HG02885 (cell line): ENCODE results near the gene LRIG1.
A peak's percentile ranks its signal among the peaks of the same experiment; 100 is the strongest.

Source experiments
- ATAC-seq: cut with Tn5 transposase; IDR thresholded peaks from one replicate; pipeline ENCODE4 v1.9.1; 2021; ENCODE audit warnings: mild to moderate bottlenecking; ENCODE audit not compliant: unreplicated experiment, poor library complexity

The LRIG1 gene

DNA sequence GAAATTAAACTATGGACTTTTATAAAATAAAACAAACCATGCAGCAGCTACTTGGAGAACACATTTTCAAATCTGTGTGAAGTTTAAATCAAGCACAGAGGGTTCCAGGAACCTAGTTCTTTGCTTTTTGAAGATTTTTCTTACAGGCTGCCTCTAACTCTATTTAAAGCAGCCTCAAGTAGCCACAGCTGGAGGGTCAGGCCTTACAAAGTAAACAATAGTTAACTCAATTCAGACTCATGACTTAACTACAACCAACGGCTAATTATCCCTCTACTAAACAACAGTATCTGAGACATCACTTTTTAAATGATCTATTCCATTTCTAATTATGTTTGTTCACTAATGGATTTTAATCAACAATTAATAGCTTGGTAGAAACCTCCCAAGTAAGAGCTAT lies 9.8 kb downstream of the LRIG1 start:
- no peak for ATAC-seq

DNA sequence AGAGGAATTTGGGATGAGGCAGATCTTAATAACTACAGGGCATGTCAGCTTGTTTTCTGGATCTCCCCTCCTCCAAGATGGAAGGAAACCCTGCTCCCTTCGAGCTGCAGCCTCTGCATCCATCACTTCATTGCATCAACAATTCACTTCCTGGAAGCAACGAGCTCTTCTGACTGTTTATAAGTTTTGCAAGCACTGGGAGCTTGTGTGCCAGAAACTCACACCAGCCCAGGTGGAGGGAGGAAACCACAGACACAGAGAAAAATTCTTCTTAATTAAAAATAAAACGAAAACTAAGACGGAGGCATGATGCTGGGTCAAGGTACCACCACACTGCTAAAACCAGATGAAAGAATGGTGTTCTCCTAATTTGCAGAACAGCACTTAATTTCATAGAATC lies 10.6 kb downstream of the LRIG1 start:
- ATAC-seq = peak; percentile 47

- ATAC-seq = no peak
These were observed 11.2 kb downstream of the LRIG1 start for GRCh38 chr3:66489581-66489980.

GRCh38 chr3:66489115-66489514 lies 11.7 kb downstream of the LRIG1 start:
- ATAC-seq = no peak

DNA sequence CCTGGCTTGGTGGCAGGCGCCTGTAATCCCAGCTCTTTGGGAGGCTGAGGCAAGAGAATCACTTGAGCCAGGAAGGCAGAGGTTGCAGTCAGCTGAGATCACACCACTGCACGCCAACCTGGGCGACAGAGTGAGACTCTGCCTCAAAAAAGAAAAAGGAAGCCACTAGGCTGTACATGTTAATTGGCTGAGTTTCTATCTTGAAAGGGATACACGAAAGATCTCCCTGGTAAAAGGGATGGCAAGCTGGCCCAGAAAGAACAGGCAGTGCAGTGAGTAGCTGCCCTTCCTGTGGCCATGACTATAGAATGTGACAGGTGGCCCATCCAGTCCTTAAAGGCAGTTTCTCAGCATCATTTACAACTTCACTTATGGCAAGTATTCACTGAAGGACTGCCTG lies 12.3 kb downstream of the LRIG1 start:
- ATAC-seq = no peak

DNA sequence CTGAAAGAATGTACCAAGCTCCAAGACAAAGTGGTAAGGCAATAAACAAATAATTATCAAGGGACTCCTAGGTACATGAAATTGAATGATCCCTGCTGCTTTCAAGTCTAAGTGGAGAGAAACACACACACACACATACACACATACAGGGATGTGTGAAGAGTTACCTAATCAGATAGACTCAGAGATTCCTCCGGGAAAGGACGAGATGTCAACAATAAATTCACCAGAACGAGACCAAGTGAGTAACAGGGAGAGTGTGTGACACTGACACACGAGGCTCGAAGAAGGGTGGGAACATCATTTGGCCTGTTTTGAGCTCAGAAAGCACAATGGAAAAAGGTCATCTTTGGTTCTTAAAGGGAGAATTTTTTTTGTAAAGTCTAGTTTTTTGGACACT lies 13.4 kb downstream of the LRIG1 start:
- ATAC-seq = no peak

DNA sequence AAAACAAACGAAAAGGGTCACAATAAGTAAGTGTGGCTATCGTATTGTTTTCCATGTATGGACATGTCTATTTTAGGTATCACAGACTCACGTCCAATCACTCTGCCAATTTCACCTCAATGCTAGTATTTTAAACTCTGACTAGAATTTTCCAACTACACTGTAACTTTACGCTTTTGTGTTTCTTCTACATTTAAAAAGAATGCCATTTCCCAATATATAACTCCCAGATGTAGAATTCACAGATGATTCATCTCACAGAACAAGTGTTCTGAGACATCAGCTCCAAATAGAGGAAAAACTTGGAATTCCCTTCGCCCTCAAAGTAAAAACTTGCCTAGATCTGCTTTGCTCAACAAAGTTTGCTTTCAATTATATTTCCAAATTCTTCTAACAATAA lies 14.2 kb downstream of the LRIG1 start:
- no peak for ATAC-seq

- ATAC-seq = no peak
These were observed 14.6 kb downstream of the LRIG1 start for GRCh38 chr3:66486202-66486601.

GRCh38 chr3:66485291-66485968 lies 15.4 kb downstream of the LRIG1 start:
- no peak for ATAC-seq

DNA sequence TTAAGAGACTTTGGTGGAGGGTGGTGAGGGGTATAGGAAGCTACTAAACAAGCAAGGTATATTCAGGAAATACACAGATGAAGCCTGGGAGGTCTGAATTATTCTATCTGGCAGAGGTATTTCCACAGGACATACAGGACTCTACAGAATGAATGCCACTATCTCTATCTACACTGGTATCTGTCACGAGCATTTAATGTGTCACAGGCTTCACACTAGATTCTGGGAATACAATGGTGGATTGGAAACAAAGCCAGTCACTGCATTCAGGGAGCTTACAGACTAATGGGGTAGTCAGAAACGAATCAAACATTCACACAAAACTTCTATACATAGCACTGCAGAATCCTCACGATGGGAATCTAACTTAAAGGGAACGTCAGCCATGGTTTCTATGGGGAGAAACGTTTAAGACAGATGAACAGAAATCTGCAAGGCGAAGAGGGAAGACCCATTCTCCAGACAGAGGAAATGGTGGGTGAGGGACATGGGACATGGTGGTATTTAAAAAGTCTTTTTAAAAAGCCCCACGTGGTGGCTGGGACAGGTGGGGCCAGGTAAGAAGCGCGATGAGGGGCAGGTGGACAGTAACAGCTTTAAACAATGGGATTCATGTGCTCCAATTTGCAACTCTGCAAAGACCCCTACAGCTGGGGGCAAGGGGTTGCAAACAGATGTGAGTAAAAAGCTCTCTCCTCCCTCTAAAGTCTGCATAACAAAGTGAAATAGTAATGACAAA lies 16.5 kb downstream of the LRIG1 start:
- ATAC-seq = no peak

DNA sequence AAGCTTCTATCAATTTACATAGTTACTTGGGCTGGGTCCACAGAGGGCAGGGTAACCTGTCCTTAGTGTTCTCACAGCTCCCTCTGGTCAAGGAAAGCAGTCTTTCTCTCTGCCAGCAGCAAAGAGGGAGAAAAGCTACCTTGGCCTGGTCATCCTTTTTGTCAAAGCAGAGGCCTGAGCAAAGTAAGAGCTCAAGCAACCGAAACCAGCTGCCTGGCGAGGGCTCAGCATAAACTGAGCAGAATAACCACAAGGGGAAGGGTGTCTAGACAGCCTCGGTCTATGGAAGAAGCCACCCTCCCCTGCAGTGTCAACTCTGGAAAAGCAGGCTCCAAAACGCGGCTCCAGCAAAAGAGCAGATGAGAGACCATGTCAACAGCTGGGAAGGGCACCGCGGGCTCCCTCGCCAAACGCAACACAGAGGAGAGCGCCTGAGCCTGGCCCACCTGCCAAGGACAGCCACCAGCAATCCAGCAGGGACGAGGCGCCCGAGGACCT lies 17.4 kb downstream of the LRIG1 start:
- ATAC-seq = peak; percentile 61

DNA sequence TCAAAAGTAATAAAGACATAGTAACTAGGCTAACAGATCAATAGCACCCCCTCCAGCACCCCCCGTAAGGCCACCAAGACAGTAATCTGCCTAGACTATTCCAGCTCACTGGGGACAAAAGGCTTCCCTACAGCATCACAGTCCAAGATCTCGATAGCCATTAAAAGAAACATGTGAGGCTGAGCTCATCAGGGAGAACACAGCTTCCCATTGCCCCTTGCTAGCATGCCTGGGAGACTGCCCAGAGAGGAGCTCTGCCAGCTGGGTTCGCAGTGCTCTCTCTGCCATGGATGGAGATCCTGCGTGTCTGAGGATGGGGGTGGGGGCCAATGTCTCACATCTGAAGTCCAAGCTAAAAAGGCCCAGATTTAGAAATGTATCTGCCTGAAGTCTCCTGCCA lies 17.8 kb downstream of the LRIG1 start:
- ATAC-seq = no peak

GRCh38 chr3:66482018-66482404 lies 18.8 kb downstream of the LRIG1 start:
- ATAC-seq = no peak

DNA sequence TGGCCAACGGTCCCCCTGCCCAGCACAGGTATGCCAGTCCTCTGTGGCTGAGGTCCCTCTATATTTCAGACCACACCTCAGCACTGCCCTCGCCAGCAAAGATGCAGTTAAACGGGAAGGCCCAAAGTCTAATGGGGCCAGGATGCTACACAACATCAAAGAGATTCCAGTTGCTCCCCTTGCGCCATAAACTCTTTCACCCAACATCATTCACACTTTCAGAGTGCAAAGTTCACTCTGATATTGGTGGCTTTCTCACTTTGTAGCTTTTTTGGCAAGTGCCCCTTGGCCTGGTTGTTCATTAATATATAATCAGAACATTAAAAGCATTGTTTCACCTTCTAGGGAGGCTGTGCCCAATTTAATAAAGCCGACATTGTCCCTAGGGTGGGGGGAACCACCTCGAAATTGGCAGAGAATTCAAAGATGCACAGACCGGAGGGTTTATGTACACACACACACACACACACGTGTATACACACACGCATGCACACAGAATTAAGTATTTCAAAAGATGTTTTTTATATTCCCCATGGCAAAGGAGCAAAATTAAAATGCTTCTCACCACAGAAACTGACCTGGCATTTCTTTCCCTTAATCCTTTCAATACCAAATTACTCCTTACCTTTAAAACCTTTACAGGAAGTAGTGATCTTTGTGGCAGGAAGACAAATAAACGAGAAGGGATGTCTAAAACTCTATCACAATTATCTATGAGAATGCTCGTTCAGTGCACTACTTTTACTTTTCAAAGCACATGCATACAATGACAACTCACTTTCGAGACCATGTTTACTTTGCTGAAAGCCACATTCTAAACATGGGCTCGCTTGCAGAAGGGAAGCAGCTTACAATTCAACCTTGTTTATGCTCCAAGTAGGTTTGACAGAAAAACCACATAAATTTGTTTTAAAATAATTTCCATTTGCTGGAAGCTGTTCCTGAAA lies 19.5 kb downstream of the LRIG1 start:
- no peak for ATAC-seq

DNA sequence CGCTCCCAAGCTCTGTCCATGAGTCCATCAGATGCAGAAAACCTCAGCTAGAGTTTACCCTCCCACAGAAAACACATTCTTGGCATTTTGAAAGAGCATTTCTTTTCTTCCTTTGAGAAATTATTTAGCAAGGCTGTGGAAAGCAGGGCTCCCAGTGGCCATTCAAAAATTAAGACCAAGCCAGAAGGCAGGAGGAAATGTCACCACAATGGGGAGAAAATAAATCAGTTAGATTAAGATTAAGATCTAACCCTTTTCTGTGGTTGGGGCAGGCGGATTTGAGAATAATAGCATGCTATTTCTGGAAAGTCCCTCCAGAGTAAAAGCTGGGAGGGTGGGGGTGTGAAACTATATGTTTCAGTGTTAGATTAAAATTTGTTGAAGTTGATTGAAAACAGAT lies 20.2 kb downstream of the LRIG1 start:
- ATAC-seq = no peak

DNA sequence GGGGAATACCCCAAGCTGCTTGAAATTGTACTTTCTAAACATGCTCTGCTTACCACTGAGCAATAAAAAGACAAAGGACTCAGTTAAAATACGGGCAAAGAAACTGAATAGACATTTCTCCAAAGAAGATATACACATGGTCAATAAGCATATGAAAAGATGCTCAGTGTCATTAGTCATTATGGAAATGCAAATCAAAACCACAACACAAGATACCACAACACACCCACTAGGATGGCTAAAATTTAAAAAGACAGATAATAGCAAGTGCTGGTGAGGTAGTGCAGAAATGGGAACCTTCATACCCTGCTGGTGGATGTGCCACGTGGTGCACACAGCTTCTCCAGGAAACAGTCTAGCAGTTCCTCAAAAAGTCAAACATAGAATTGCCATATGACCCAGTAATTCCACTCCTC lies 21.3 kb downstream of the LRIG1 start:
- ATAC-seq = no peak

- ATAC-seq = no peak
These were observed 21.9 kb downstream of the LRIG1 start for GRCh38 chr3:66478960-66479359.

- ATAC-seq = no peak
These were observed 23.0 kb downstream of the LRIG1 start for GRCh38 chr3:66477856-66478255.

DNA sequence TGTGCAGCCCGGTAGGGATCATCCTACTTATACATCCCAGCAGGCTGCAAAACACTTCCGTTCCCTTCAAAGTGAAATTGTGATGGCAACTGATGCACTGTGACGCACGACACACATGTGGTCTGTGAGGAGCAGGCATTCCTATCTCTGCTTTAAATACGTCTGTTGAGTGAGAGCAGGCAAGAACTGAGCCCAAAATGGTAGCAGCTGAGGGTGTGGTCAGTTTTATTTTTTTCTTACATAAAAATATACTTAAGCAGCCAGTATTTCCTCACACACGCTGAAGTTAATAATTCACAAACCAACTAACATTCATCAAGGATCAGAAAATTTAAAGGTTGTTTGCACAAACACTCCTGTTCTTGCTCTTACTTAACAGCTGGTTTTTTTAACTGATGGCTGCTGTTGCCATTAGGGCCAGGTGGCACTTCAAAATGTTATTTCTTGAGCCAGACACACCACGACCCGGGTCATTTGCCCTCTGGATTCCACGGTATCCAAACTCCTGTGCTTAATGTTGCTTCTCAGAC lies 23.9 kb downstream of the LRIG1 start:
- ATAC-seq = no peak

GRCh38 chr3:66475386-66476020 lies 25.3 kb downstream of the LRIG1 start:
- no peak for ATAC-seq
